SK-N-SH treated with all-trans-retinoic acid at 6 μM for 48 hours (cell line): Measurements from ENCODE around the gene FGFR3.

Source experiments
- ARNTL ChIP-seq: fragments of 450-650 bp; formaldehyde crosslinking; IDR thresholded peaks from 2 replicates; pipeline ENCODE4 v1.5.0; 2020; ENCODE audit warnings: low read depth, mild to moderate bottlenecking, moderate library complexity, borderline replicate concordance
- BACH2 ChIP-seq: fragments of 250-450 bp; sonication (Bioruptor Pico); IDR thresholded peaks from 2 replicates; pipeline ENCODE4 v1.9.0; 2021; ENCODE audit warnings: mild to moderate bottlenecking, borderline replicate concordance
- ESRRG ChIP-seq: fragments of 250-450 bp; sonication (Bioruptor Pico); IDR thresholded peaks from 2 replicates; pipeline ENCODE4 v1.6.1; 2021; ENCODE audit warnings: mild to moderate bottlenecking
- PPARA ChIP-seq: fragments of 250-450 bp; sonication (Bioruptor Pico); IDR thresholded peaks from 2 replicates; pipeline ENCODE4 v1.5.0; 2020; ENCODE audit warnings: mild to moderate bottlenecking, borderline replicate concordance
- SNAI2 ChIP-seq: fragments of 250-450 bp; sonication (Bioruptor Pico); IDR thresholded peaks from 2 replicates; pipeline ENCODE4 v1.5.0; 2020; ENCODE audit warnings: mild to moderate bottlenecking, moderate library complexity
- ZFP30 ChIP-seq: fragments of 450-650 bp; formaldehyde crosslinking; IDR thresholded peaks from 2 replicates; pipeline ENCODE4 v1.5.0; 2022; ENCODE audit warnings: mild to moderate bottlenecking, moderate library complexity
- ZNF70 ChIP-seq: fragments of 450-650 bp; formaldehyde crosslinking; IDR thresholded peaks from 2 replicates; pipeline ENCODE4 v1.5.0; 2020; ENCODE audit warnings: mild to moderate bottlenecking, moderate library complexity
- ZNF8 ChIP-seq: fragments of 450-650 bp; formaldehyde crosslinking; IDR thresholded peaks from 2 replicates; pipeline ENCODE4 v1.5.0; 2020; ENCODE audit warnings: mild to moderate bottlenecking, moderate library complexity
- TF ChIP-seq, protein P1 (sequence below): fragments of 250-450 bp; sonication (Bioruptor Pico); IDR thresholded peaks from 2 replicates; pipeline ENCODE4 v1.8.0; 2021; ENCODE audit warnings: low read depth, mild to moderate bottlenecking, moderate library complexity, borderline replicate concordance
- TF ChIP-seq, protein P2 (sequence below): fragments of 250-450 bp; sonication (Bioruptor Pico); IDR thresholded peaks from 2 replicates; pipeline ENCODE4 v1.5.1; 2020; ENCODE audit warnings: low read depth, mild to moderate bottlenecking, moderate library complexity
- TF ChIP-seq, protein P3 (sequence below): fragments of 250-450 bp; sonication (Bioruptor Pico); IDR thresholded peaks from 2 replicates; pipeline ENCODE4 v1.5.0; 2020; ENCODE audit warnings: mild to moderate bottlenecking, moderate library complexity
- TF ChIP-seq, protein P4 (sequence below): fragments of 250-450 bp; sonication (Bioruptor Pico); IDR thresholded peaks from 2 replicates; pipeline ENCODE4 v1.8.0; 2020; ENCODE audit warnings: mild to moderate bottlenecking, moderate library complexity, borderline replicate concordance

DNA sequence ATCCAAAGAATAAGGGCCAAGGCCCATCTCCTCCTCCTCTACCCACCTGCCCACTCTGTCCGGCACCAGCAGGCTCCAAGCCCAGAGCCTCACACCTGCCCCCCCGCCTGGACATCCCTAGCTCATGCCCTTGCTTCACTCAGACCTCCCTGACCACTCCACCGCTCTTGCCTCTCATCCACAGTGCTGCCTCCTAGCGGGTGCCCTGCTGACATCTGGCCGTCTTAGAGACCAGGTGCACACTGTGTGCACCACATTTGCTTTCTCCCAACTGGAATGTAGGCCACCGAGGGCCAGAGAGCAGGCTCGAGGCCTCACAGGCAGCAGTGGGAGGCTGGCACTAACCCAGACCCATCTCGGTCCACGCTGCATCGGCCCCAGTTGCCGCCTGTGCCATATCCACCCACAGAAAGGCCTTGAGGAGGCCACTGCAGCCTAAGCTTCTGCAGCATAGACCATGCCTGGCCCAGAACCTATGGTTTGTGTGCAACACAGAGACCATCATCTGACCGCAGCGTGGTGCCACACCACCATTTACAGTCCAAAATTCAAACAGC lies 49.3 kb downstream of the FGFR3 start:
- TF ChIP-seq, protein P1, sequence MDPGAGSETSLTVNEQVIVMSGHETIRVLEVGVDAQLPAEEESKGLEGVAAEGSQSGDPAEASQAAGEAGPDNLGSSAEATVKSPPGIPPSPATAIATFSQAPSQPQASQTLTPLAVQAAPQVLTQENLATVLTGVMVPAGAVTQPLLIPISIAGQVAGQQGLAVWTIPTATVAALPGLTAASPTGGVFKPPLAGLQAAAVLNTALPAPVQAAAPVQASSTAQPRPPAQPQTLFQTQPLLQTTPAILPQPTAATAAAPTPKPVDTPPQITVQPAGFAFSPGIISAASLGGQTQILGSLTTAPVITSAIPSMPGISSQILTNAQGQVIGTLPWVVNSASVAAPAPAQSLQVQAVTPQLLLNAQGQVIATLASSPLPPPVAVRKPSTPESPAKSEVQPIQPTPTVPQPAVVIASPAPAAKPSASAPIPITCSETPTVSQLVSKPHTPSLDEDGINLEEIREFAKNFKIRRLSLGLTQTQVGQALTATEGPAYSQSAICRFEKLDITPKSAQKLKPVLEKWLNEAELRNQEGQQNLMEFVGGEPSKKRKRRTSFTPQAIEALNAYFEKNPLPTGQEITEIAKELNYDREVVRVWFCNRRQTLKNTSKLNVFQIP (CRISPR knock-in tag) = no peak
- TF ChIP-seq ZNF70 (CRISPR knock-in tag) = no peak
- no peak for TF ChIP-seq ARNTL
- TF ChIP-seq, protein P2, sequence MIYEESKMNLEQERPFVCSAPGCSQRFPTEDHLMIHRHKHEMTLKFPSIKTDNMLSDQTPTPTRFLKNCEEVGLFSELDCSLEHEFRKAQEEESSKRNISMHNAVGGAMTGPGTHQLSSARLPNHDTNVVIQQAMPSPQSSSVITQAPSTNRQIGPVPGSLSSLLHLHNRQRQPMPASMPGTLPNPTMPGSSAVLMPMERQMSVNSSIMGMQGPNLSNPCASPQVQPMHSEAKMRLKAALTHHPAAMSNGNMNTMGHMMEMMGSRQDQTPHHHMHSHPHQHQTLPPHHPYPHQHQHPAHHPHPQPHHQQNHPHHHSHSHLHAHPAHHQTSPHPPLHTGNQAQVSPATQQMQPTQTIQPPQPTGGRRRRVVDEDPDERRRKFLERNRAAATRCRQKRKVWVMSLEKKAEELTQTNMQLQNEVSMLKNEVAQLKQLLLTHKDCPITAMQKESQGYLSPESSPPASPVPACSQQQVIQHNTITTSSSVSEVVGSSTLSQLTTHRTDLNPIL (CRISPR knock-in tag) = no peak
- TF ChIP-seq BACH2 (CRISPR knock-in tag) = no peak
- TF ChIP-seq ZNF8 (CRISPR knock-in tag) = no peak
- no peak for TF ChIP-seq ZFP30
- TF ChIP-seq, protein P3, sequence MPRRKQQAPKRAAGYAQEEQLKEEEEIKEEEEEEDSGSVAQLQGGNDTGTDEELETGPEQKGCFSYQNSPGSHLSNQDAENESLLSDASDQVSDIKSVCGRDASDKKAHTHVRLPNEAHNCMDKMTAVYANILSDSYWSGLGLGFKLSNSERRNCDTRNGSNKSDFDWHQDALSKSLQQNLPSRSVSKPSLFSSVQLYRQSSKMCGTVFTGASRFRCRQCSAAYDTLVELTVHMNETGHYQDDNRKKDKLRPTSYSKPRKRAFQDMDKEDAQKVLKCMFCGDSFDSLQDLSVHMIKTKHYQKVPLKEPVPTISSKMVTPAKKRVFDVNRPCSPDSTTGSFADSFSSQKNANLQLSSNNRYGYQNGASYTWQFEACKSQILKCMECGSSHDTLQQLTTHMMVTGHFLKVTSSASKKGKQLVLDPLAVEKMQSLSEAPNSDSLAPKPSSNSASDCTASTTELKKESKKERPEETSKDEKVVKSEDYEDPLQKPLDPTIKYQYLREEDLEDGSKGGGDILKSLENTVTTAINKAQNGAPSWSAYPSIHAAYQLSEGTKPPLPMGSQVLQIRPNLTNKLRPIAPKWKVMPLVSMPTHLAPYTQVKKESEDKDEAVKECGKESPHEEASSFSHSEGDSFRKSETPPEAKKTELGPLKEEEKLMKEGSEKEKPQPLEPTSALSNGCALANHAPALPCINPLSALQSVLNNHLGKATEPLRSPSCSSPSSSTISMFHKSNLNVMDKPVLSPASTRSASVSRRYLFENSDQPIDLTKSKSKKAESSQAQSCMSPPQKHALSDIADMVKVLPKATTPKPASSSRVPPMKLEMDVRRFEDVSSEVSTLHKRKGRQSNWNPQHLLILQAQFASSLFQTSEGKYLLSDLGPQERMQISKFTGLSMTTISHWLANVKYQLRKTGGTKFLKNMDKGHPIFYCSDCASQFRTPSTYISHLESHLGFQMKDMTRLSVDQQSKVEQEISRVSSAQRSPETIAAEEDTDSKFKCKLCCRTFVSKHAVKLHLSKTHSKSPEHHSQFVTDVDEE (CRISPR knock-in tag) = no peak
- TF ChIP-seq, protein P4, sequence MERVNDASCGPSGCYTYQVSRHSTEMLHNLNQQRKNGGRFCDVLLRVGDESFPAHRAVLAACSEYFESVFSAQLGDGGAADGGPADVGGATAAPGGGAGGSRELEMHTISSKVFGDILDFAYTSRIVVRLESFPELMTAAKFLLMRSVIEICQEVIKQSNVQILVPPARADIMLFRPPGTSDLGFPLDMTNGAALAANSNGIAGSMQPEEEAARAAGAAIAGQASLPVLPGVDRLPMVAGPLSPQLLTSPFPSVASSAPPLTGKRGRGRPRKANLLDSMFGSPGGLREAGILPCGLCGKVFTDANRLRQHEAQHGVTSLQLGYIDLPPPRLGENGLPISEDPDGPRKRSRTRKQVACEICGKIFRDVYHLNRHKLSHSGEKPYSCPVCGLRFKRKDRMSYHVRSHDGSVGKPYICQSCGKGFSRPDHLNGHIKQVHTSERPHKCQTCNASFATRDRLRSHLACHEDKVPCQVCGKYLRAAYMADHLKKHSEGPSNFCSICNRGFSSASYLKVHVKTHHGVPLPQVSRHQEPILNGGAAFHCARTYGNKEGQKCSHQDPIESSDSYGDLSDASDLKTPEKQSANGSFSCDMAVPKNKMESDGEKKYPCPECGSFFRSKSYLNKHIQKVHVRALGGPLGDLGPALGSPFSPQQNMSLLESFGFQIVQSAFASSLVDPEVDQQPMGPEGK (CRISPR knock-in tag) = no peak
- no peak for TF ChIP-seq SNAI2
- no peak for TF ChIP-seq ESRRG
- TF ChIP-seq PPARA = no peak
